Tibial artery (tissue), 4 donors: ENCODE results near the gene RBP5.

Experiments
- DNase-seq, 2 donors: peaks; one replicate each; pipeline ENCODE4 v3.0.0-alpha.2; 2019
- H3K27ac ChIP-seq, 2 donors: fragments of 200-600 bp; sonication (generic) in 1 of 2; 1 replicate in 1 of 2; 2 replicates in 1 of 2; pipeline ENCODE4 v1.5.1; 2018 to 2019; ENCODE audit warnings: mild to moderate bottlenecking in 1 of 2
- H3K27me3 ChIP-seq, 2 donors: fragments of 200-600 bp; sonication (generic) in 1 of 2; one replicate each; pipeline versions ENCODE4 v1.5.1 to v1.6.0; 2016 to 2019
- H3K36me3 ChIP-seq, 3 donors: fragments of 200-600 bp; sonication (generic) in 2 of 3; one replicate each; pipeline ENCODE4 v1.5.1; 2016 to 2019; ENCODE audit warnings: mild to moderate bottlenecking in 2 of 3
- H3K4me1 ChIP-seq, 4 donors: fragments of 200-600 bp; sonication (generic) in 2 of 4; 1 replicate in 3 of 4; 2 replicates in 1 of 4; pipeline ENCODE4 v1.5.1; 2016 to 2019
- H3K4me3 ChIP-seq, 2 donors: fragments of 200-600 bp; sonication (generic) in 1 of 2; 1 replicate in 1 of 2; 2 replicates in 1 of 2; pipeline ENCODE4 v1.5.1; 2018 to 2019; ENCODE audit warnings: mild to moderate bottlenecking in 2 of 2
- H3K9me3 ChIP-seq, 3 donors: fragments of 200-600 bp; sonication (generic) in 1 of 3; one replicate each; pipeline ENCODE4 v1.5.1; 2016 to 2019
- CTCF ChIP-seq, 2 experiments: fragments of 200-600 bp in 1 of 2; fragments of 450-650 bp in 1 of 2; IDR thresholded peaks; one replicate each; pipeline ENCODE4 v1.5.1; 2017 to 2019; ENCODE audit warnings: antibody characterized with exemption in 2 of 2, mild to moderate bottlenecking in 1 of 2, moderate library complexity in 1 of 2
- intact Hi-C: fragments of 100-400 bp; cut with DNase I; formaldehyde crosslinking; loops from one replicate; pipeline ENCODE4 v1.15.0; 2023; ENCODE audit warnings: low total_unique reads

Gene RBP5

DNA sequence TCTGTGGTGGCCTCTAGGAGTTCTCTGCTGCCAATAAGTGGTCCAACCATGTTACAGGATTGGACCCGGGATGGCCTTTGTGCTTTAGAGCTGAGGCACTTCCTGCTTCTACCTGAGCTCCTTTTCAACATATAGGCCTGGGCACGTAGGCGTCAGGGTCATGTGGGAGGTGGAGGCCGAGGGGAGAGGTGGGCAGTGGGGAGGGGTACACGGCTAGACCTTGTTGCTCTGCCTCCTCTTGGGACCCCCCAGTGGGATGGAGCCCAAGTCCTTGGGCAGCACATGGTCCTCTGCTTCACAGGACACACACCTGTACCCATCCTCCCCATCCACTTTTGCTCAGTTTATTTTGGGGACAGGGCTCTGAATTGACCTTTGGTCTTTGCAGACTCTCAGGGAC, 7.4 kb downstream of the RBP5 start:
- Histone ChIP-seq H3K4me3 (no peak overlapping the region), H3K4me1 (no peaks in the 10 kb centered on the region), H3K27ac (no peak overlapping the region), H3K9me3 (no peaks in the 10 kb centered on the region), H3K36me3 (no peaks in the 10 kb centered on the region), H3K27me3 (no peaks in the 10 kb centered on the region)
- intact Hi-C loops = no loop called here
- DNase-seq = peak in 1 of 2 donors; percentile 52
- no peak for TF ChIP-seq CTCF (IDR thresholded peaks at IDR 0.05)

DNA sequence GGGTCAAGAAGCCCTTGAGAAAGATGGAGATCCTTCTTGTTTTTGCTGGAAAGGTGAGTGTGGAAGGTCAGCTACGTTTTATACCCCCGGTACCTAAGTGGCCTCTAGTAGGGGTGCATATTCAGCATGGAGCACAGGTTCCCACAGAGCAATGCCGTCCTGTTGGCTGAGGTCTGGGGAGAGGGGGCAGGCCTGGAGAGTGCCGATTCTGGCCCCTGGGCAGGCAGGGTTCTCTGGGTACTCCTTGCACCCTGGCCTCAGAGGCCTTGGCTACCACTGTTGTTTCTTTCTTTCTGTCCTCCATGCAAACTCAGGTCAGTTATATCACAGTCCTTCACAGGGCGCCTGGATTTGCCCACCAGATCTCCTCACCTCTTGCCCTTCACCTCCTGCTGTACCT, 8.5 kb downstream of the RBP5 start:
- no peaks in the 10 kb centered on the region for H3K9me3 ChIP-seq
- H3K36me3 ChIP-seq = peaks cover 0 to 7% (median 2%) of the 10 kb centered on the region in 3 donors
- no peak overlapping the region for H3K27ac ChIP-seq
- intact Hi-C loops = no loop called here
- H3K4me3 ChIP-seq = no peak overlapping the region
- H3K27me3 ChIP-seq = no peaks in the 10 kb centered on the region
- TF ChIP-seq CTCF (IDR thresholded peaks at IDR 0.05) = no peak
- DNase-seq = no peak
- H3K4me1 ChIP-seq = no peaks in the 10 kb centered on the region

DNA sequence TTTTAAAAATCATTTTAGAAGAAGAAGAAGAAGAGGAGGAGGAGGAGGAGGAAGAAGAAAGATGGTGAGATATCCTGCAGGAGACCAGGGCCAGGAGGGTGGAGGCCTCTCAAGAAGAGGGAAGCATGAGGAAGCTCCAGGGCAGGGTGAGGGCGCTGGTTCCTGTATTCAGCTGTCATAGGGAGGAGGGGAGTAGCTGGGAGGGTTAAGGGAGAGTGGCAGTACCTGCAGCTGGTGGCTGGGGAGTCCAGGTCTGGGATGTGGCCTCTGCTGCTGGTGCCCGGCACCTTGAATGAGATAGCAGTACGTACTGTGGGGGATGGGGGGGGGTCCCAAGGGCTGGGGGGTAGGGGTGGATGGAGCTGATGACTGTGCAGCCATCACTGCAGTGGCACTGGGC, 9.8 kb downstream of the RBP5 start:
- Histone ChIP-seq H3K27me3 (no peaks in the 10 kb centered on the region), H3K4me1 (no peaks in the 10 kb centered on the region), H3K9me3 (no peaks in the 10 kb centered on the region), H3K4me3 (no peak overlapping the region), H3K27ac (no peak overlapping the region), H3K36me3 (peaks cover 0 to 9% (median 4%) of the 10 kb centered on the region in 3 donors)
- TF ChIP-seq CTCF (IDR thresholded peaks at IDR 0.05) = no peak
- intact Hi-C loops = loop anchor here (10.0 kb wide), 1 partner anchor 174 kb away; the partner anchor contains the start of genes C12orf57 and RNU7-1
- DNase-seq = no peak

GRCh38 chr12:7117670-7118069, 11.0 kb downstream of the RBP5 start:
- DNase-seq = no peak
- peaks cover 0 to 9% (median 4%) of the 10 kb centered on the region in 3 donors for H3K36me3 ChIP-seq
- no peak overlapping the region for H3K27ac ChIP-seq
- no peaks in the 10 kb centered on the region for H3K9me3 ChIP-seq
- no peaks in the 10 kb centered on the region for H3K27me3 ChIP-seq
- intact Hi-C loops = loop anchor here (10.0 kb wide), 1 partner anchor 173 kb away; the partner anchor contains the start of genes C12orf57 and RNU7-1
- no peak overlapping the region for H3K4me3 ChIP-seq
- no peak for TF ChIP-seq CTCF (IDR thresholded peaks at IDR 0.05)
- peaks cover 0 to 6% (median 0%) of the 10 kb centered on the region in 4 donors for H3K4me1 ChIP-seq

GRCh38 chr12:7116916-7117315, 11.8 kb downstream of the RBP5 start:
- no peaks in the 10 kb centered on the region for H3K9me3 ChIP-seq
- intact Hi-C loops = loop anchor here (10.0 kb wide), 1 partner anchor 172 kb away; the partner anchor contains the start of genes C12orf57 and RNU7-1
- no peak overlapping the region for H3K4me3 ChIP-seq
- peak in 1 of 2 donors; percentile 55 for DNase-seq
- peaks cover 0 to 9% (median 4%) of the 10 kb centered on the region in 3 donors for H3K36me3 ChIP-seq
- no peak overlapping the region for H3K27ac ChIP-seq
- TF ChIP-seq CTCF (IDR thresholded peaks at IDR 0.05) = no peak
- H3K27me3 ChIP-seq = no peaks in the 10 kb centered on the region
- peaks cover 0 to 6% (median 0%) of the 10 kb centered on the region in 4 donors for H3K4me1 ChIP-seq
